HG03378 (cell line): ENCODE measurements around the gene GRM3.

ENCODE experiments used
- ATAC-seq: cut with Tn5 transposase; IDR thresholded peaks from one replicate; pipeline ENCODE4 v1.9.1; 2021; ENCODE audit warnings: mild to moderate bottlenecking, moderate library complexity; ENCODE audit not compliant: unreplicated experiment

Gene GRM3

DNA sequence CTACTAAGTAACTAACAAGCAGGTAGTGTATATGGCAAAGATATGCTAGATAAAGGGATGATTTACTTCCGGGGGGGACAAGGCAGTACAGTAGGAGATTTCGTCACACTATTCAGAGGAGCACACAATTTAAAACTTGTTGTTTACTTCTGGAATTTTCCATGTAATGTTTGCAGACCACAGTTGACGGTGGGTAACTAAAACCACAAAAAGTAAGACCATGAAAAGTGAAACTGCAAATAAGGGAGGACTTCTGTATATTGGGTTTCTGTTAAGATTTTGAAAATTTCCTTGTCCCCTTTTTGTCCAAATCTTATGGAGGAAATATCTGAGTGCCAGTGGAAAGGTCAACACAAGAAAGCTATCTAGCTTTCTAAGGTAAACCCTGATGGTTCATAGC, 245.8 kb downstream of the GRM3 start:
- ATAC-seq, result peak; percentile 45

GRCh38 chr7:86898171-86898570, 254.5 kb downstream of the GRM3 start:
- no peak for ATAC-seq

- no peak for ATAC-seq
These were observed 257.2 kb downstream of the GRM3 start for GRCh38 chr7:86900886-86901285.

DNA sequence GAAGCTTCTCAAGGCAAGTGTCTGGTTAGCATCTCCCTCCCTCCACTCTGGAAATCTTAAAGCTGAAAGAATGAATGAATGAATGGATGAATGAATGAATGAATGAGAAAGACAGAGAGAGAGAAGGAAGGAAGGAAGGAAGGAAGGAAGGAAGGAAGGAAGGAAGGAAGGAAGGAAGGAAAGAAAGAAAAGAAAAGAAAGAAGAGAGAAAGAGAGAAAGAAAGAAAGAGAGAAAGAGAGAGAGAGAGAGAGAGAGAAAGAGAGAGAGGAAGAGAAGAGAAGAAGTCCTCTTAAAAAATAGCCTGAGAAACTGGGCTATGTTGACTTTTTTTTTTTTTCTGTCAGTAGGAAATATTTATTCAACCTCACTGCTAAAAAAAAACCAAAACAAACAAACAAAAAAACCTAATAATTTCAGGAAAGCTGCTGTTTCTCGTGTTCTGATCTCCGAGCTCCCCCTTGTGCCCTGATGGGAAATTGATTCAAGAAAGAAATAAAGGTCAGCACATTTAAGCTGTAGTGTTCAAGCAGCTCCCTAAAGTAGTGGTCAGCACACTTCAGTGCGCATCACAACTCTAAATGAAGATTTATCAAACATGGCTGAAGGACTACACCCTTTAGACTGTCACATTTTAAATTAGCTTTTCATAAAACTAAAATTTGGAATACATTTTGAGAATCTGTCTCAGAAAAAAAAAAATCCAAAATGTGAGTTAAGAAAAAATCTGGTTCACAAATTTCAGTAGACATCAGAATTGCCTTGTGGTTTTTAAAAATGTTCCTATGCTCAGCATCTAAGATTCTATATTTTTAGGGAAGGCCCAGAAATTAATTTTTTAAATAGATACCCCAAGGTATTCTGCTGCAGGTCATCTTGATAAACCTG, 261.5 kb downstream of the GRM3 start:
- ATAC-seq, result peak; percentile 60

DNA sequence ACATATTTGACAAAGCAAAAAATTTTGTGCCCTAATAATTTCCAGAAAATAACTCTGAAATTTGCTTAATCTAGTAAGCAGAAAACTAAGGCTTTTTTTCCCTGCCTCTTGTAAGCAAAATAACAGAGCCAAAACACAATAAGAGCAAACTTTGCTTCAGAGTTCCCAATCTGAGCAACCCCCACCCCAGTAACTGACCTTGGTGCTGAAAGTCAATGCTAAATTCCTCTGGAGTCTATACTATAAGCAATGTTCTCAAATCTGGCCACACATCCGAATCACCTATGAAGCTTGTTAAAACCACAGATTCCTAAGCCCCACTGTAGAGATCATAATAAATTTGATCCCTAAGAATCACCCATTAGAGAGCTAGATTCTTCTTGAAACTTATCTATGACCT, 265.2 kb downstream of the GRM3 start:
- ATAC-seq, result no peak

- ATAC-seq, result no peak
These were observed 267.9 kb downstream of the GRM3 start for GRCh38 chr7:86911659-86912058.

DNA sequence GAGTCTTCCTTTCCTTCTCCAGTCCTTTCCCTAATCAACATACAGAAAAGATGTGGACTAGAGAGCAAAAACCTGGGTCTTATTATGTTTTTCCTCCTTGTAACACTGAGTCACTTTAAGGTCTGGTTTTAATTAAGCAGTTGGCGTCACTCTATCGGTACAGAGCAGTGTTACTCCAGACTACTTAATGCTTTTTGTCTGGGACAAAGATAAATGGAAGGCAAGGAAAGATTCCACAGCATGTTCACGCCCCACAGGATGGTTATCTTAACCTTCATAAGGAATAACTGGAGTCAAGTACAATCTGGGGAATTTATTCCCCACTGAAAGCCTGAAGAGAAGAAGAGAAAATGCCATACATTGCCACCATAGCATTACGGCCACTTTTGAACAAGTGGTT, 270.0 kb downstream of the GRM3 start:
- ATAC-seq, result no peak
